ENCODE results near the gene ZDHHC9. TPM values are rescaled to one million over a fixed set of nuclear protein-coding genes. Genes with fewer than 3 reads are reported as not detected.

ZDHHC9 gene
- total and polyA plus RNA-seq, 7 donors, result 8.7 to 32.7 (median 15.2) TPM

- H3K36me3 ChIP-seq (ENCODE audit: insufficient read depth in 1 of 2, low read depth in 1 of 2), result no peaks in the 10 kb centered on the region
- H3K4me3 ChIP-seq, result peak within 1 kb of the TSS; percentile 25
- 76 to 85% (median 81%) methylated on average over 6 to 13 of the region's 13 CpGs for WGBS, 3 donors
- H3K27ac ChIP-seq, result no peak within 1 kb of the TSS
- ATAC-seq (no peak), DNase-seq (peak; percentile 40 to 76)
- H3K9me3 ChIP-seq, result no peaks in the 10 kb centered on the region
- H3K27me3 ChIP-seq (ENCODE audit: insufficient read depth in 3 of 3, low read length in 2 of 3), result peaks cover 0 to 3% (median 0%) of the 10 kb centered on the region in 3 donors
- no peak for TF ChIP-seq CTCF (IDR thresholded peaks at IDR 0.05)
- H3K4me1 ChIP-seq, result no peaks in the 10 kb centered on the region
- intact Hi-C loops (cut with DNase I), result no loop called here
Measured at GRCh38 chrX:129779747-129780146, 63.9 kb downstream of the ZDHHC9 start, which contains the start of gene SASH3. SASH3 (plus strand) TSS chrX:129779949; CDS start chrX:129780098, 149 bp downstream.

GRCh38 chrX:129779086-129779672, 64.5 kb downstream of the ZDHHC9 start:
- no peaks in the 10 kb centered on the region for H3K9me3 ChIP-seq
- DNase-seq (peak in 1 of 2 donors; percentile 29), ATAC-seq (no peak)
- intact Hi-C loops (cut with DNase I), result no loop called here
- no peaks in the 10 kb centered on the region for H3K36me3 ChIP-seq (ENCODE audit: insufficient read depth in 1 of 2, low read depth in 1 of 2)
- no peak for TF ChIP-seq CTCF (IDR thresholded peaks at IDR 0.05)
- no peak overlapping the region for H3K27ac ChIP-seq
- no peaks in the 10 kb centered on the region for H3K4me1 ChIP-seq
- peaks cover 0 to 3% (median 0%) of the 10 kb centered on the region in 3 donors for H3K27me3 ChIP-seq (ENCODE audit: insufficient read depth in 3 of 3, low read length in 2 of 3)
- WGBS, 3 donors, result 87 to 91% (median 90%) methylated on average over 7 of the region's 7 CpGs
- no peak overlapping the region for H3K4me3 ChIP-seq

- DNase-seq (peak; percentile 47 to 68), ATAC-seq (peak in 1 of 4 donors; percentile 38)
- H3K9me3 ChIP-seq, result no peaks in the 10 kb centered on the region
- no peaks in the 10 kb centered on the region for H3K36me3 ChIP-seq (ENCODE audit: insufficient read depth in 1 of 2, low read depth in 1 of 2)
- H3K27me3 ChIP-seq (ENCODE audit: insufficient read depth in 3 of 3, low read length in 2 of 3), result no peaks in the 10 kb centered on the region
- H3K4me3 ChIP-seq, result no peak overlapping the region
- intact Hi-C loops (cut with DNase I), result no loop called here
- no peak for TF ChIP-seq CTCF (IDR thresholded peaks at IDR 0.05)
- peak overlapping the region; percentile 23 for H3K27ac ChIP-seq
- no peaks in the 10 kb centered on the region for H3K4me1 ChIP-seq
- 62 to 74% (median 64%) methylated on average over 18 to 30 of the region's 30 CpGs for WGBS, 3 donors
Measured at GRCh38 chrX:129777218-129778030, 66.3 kb downstream of the ZDHHC9 start.

- no peaks in the 10 kb centered on the region for H3K9me3 ChIP-seq
- no peak for TF ChIP-seq CTCF (IDR thresholded peaks at IDR 0.05)
- H3K4me3 ChIP-seq, result no peak overlapping the region
- 79 to 87% (median 79%) methylated on average over 4 of the region's 4 CpGs for WGBS, 3 donors
- no peaks in the 10 kb centered on the region for H3K27me3 ChIP-seq (ENCODE audit: insufficient read depth in 3 of 3, low read length in 2 of 3)
- ATAC-seq (no peak), DNase-seq (peak in 1 of 2 donors; percentile 3)
- no peak overlapping the region for H3K27ac ChIP-seq
- H3K4me1 ChIP-seq, result no peaks in the 10 kb centered on the region
- intact Hi-C loops (cut with DNase I), result no loop called here
- H3K36me3 ChIP-seq (ENCODE audit: insufficient read depth in 1 of 2, low read depth in 1 of 2), result no peaks in the 10 kb centered on the region
Measured at GRCh38 chrX:129773649-129774458, 69.8 kb downstream of the ZDHHC9 start.
